Measurements from ENCODE around the gene CDC25B. TPM values are rescaled to one million over a fixed set of nuclear protein-coding genes. Genes with fewer than 3 reads are reported as not detected.

The CDC25B gene
- total RNA-seq, 4 donors from 2014 or later: 11.7 to 44.3 (median 25.6) TPM

DNA sequence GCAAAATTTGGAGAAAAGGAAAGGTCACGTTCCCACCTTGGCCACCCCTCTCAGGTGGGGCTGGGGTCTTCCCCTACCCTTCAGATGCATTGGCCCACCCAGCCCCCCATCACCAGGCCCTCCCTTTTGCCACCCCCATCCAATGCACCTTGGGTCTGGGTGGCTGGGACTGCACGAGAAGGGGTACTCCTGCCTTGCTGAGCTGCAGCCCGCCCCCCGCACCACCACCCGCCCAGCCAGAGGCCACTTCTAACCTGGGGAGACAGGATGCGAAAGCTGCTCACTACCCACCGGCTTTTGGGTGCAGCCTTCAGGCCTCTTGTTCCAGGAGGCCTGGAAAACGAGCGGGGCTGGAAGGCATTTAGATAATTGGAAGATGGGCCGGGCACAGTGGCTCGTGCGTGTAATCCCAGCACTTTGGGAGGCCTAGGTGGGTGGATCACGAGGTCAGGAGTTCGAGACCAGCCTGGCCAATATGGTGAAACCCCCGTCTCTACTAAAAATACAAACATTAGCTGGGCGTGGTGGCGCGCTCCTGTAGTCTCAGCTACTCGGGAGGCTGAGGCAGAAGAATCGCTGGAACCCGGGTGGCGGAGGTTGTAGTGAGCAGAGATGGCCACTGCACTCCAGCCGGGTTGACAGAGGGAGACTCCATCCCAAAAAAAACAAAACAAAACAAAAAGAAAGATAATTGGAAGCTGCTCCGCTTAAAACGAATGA, 1.2 kb upstream of the CDC25B start:
- ATAC-seq (ENCODE audit: low FRiP score): no peak
- TF ChIP-seq, protein P1, sequence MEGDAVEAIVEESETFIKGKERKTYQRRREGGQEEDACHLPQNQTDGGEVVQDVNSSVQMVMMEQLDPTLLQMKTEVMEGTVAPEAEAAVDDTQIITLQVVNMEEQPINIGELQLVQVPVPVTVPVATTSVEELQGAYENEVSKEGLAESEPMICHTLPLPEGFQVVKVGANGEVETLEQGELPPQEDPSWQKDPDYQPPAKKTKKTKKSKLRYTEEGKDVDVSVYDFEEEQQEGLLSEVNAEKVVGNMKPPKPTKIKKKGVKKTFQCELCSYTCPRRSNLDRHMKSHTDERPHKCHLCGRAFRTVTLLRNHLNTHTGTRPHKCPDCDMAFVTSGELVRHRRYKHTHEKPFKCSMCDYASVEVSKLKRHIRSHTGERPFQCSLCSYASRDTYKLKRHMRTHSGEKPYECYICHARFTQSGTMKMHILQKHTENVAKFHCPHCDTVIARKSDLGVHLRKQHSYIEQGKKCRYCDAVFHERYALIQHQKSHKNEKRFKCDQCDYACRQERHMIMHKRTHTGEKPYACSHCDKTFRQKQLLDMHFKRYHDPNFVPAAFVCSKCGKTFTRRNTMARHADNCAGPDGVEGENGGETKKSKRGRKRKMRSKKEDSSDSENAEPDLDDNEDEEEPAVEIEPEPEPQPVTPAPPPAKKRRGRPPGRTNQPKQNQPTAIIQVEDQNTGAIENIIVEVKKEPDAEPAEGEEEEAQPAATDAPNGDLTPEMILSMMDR (IDR thresholded peaks at IDR 0.05): no peak
- DNase-seq (ENCODE audit: low spot score): no peak

DNA sequence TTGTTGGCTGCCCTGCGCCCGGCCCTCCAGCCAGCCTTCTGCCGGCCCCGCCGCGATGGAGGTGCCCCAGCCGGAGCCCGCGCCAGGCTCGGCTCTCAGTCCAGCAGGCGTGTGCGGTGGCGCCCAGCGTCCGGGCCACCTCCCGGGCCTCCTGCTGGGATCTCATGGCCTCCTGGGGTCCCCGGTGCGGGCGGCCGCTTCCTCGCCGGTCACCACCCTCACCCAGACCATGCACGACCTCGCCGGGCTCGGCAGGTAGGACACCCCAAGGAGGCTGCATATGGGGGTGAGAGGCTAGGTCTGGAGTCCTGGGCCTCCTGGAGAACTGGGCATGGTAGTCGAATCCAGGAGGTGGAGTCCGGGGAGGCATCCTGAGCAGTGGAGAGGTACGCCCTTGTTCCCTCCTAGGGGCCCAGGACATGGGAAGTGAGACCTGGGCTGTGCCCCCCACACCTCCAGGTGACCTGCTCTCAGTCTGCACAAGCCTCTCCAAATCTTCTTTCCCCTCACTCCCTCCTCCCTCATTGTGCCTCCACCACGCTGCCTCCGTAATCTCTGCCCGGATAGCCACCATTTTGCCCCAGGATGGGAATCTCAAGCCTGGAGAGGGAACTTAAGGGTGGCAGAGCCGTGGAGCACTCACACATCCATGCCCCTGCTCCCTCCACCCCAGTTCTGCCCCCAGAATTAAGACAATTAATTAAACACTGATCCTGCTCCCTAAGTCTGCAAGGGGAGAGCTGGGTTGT, 541 bp downstream of the CDC25B start:
- ATAC-seq (ENCODE audit: low FRiP score): no peak
- no peak for DNase-seq (ENCODE audit: low spot score)
- TF ChIP-seq, protein P1 (IDR thresholded peaks at IDR 0.05): no peak

DNA sequence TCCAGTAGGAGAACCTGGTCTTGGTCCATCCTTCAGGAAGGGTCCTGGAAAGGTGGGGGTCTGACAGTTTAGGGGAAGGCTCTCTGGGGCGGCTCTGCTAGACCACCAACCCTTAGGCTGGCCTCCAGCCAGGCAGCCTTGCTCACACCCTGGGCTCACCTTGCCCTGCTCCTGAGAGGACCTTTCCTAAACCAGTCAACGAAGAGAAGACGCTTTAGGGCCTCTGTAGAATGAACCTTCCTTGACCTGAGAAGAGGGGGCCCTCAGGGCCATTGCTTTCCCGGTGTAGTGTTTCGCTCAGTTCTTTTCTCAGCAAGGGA, 1.1 kb downstream of the CDC25B start:
- DNase-seq (ENCODE audit: low spot score) (no peak), ATAC-seq (ENCODE audit: low FRiP score) (no peak)
- TF ChIP-seq, protein P1 (IDR thresholded peaks at IDR 0.05): no peak

DNA sequence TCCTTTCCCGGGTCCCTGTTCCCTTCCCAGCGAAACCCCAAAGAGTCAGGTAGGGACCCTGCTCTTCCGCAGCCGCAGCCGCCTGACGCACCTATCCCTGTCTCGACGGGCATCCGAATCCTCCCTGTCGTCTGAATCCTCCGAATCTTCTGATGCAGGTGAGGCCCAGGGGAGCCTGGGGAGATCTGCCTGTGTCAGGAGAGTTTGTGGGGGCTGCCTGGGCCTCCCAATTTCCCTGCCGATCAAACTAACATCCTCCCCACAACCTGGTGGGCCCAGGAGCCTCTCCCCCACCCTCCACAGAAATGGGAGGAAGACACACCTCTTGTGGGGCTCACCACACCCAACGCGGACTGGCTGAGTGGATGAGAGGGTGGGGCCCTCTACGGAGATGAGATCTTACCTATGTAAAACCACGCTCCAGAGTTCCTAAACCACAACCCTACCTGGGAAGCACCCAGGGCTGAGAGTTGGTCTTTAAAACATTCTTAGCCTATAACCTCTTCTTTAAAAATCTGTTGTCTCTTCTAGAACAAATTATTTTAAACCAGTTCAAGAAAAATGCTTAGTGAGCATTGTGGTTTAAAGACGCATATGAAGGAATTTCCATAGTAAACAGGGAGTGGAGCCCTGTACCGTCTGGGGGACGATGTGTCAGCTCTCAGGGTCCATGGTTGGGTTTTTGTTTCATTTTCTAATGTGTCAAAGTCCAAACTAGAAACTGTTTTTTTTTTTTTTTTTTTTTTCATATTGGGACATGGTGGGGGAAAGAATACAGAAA, 1.7 kb downstream of the CDC25B start:
- DNase-seq (ENCODE audit: low spot score) (no peak), ATAC-seq (ENCODE audit: low FRiP score) (no peak)
- TF ChIP-seq, protein P1 (IDR thresholded peaks at IDR 0.05): no peak

DNA sequence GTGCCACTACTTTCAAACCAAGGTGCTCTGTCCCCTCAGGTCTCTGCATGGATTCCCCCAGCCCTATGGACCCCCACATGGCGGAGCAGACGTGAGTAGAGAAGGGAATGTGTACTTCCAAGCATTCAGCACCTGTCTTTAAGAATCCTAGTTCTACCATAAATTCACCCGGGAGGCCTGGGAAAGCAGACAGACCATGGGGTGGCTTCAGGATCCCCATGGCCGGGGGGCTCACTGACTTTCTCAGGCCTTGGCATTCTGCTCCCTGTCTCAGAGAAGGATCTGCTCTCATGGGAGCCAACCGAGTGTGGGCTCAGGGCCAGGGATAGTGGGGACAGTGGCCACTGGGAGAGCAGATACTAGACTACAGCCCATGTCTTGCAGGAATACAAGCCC, 2.3 kb downstream of the CDC25B start:
- no peak for ATAC-seq (ENCODE audit: low FRiP score)
- TF ChIP-seq, protein P1 (IDR thresholded peaks at IDR 0.05): no peak
- DNase-seq (ENCODE audit: low spot score): no peak

DNA sequence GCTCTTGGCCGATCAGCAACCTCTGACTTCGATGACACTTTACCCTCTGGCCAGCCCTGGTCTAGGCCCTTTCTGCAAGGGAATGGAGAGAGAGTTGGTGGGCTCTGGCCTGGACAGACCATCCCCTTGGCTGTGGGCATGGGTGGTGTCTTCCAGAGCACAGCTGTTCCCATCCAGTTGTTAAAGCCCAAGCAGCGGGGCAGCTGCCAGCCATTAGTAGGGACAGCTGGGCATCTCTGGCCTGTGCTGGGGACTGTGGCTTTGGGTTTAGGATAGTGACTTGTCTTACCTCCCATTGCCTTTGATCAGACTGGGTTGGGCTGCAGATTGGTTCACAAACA, 2.8 kb downstream of the CDC25B start:
- TF ChIP-seq, protein P1 (IDR thresholded peaks at IDR 0.05): no peak
- DNase-seq (ENCODE audit: low spot score): no peak

More for the DNA sequence above, 2.8 kb downstream of the CDC25B start:
- no peak for ATAC-seq (ENCODE audit: low FRiP score)

All from omental fat pad (tissue), 4 donors.